IPS-18c (cell line): ENCODE results near the gene SIGLEC11.
"Not testable (repeated sequence)": the region's sequence is repeated elsewhere in the genome, so short reads cannot be mapped to it uniquely, and the experiment has no call there.

ENCODE experiments used
- H3K4me3 ChIP-seq: 2 replicates; pipeline ENCODE4 v1.7.0; 2013; ENCODE audit warnings: low read depth, mild to moderate bottlenecking, low read length, moderate library complexity; ENCODE audit not compliant: insufficient read depth
- H3K9me3 ChIP-seq: one replicate; pipeline ENCODE4 v1.6.1; 2013; ENCODE audit warnings: mild to moderate bottlenecking, low read length, moderate library complexity; ENCODE audit not compliant: control insufficient read depth, insufficient read depth

The SIGLEC11 gene

GRCh38 chr19:49986354-49986753 is 25.4 kb upstream of the SIGLEC11 start:
- no peaks in the 10 kb centered on the region for H3K9me3 ChIP-seq
- H3K4me3 ChIP-seq = no peak overlapping the region

GRCh38 chr19:49985871-49986270 is 24.9 kb upstream of the SIGLEC11 start:
- Histone ChIP-seq H3K9me3 (no peaks in the 10 kb centered on the region), H3K4me3 (no peak overlapping the region)

- Histone ChIP-seq H3K9me3 (no peaks in the 10 kb centered on the region), H3K4me3 (no peak overlapping the region)
Observed at GRCh38 chr19:49984491-49984890, 23.5 kb upstream of the SIGLEC11 start.

- H3K9me3 ChIP-seq = no peaks in the 10 kb centered on the region
- H3K4me3 ChIP-seq = no peak overlapping the region
Observed at GRCh38 chr19:49983645-49984229, 22.8 kb upstream of the SIGLEC11 start.

GRCh38 chr19:49981603-49982593 is 20.9 kb upstream of the SIGLEC11 start:
- Histone ChIP-seq H3K4me3 (no peak overlapping the region), H3K9me3 (no peaks in the 10 kb centered on the region)

GRCh38 chr19:49978324-49978723 is 17.4 kb upstream of the SIGLEC11 start:
- Histone ChIP-seq H3K4me3 (no peak overlapping the region), H3K9me3 (no peaks in the 10 kb centered on the region)

GRCh38 chr19:49977881-49978280 is 16.9 kb upstream of the SIGLEC11 start:
- Histone ChIP-seq H3K9me3 (no peaks in the 10 kb centered on the region), H3K4me3 (no peak overlapping the region)

GRCh38 chr19:49977076-49977475 is 16.1 kb upstream of the SIGLEC11 start:
- Histone ChIP-seq H3K9me3 (no peaks in the 10 kb centered on the region), H3K4me3 (no peak overlapping the region)

- no peaks in the 10 kb centered on the region for H3K9me3 ChIP-seq
- H3K4me3 ChIP-seq = no peak overlapping the region
Observed at GRCh38 chr19:49976496-49976895, 15.5 kb upstream of the SIGLEC11 start.

- H3K9me3 ChIP-seq = no peaks in the 10 kb centered on the region
Observed at GRCh38 chr19:49975051-49975450, 14.1 kb upstream of the SIGLEC11 start.

GRCh38 chr19:49973987-49974386 is 13.0 kb upstream of the SIGLEC11 start:
- H3K4me3 ChIP-seq = no peak overlapping the region
- no peaks in the 10 kb centered on the region for H3K9me3 ChIP-seq

More at GRCh38 chr19:49975051-49975450, 14.1 kb upstream of the SIGLEC11 start:
- H3K4me3 ChIP-seq = no peak overlapping the region

- Histone ChIP-seq H3K4me3 (no peak overlapping the region), H3K9me3 (no peaks in the 10 kb centered on the region)
Observed at GRCh38 chr19:49972841-49973240, 11.9 kb upstream of the SIGLEC11 start.

GRCh38 chr19:49971991-49972411 is 11.0 kb upstream of the SIGLEC11 start:
- Histone ChIP-seq H3K9me3 (no peaks in the 10 kb centered on the region), H3K4me3 (no peak overlapping the region)

- H3K9me3 ChIP-seq = not testable (repeated sequence)
Observed at GRCh38 chr19:49969355-49969754, 8.4 kb upstream of the SIGLEC11 start.

GRCh38 chr19:49968279-49968922 is 7.4 kb upstream of the SIGLEC11 start:
- Histone ChIP-seq H3K9me3 (peaks cover 6% of the 10 kb centered on the region), H3K4me3 (no peak overlapping the region)

More at GRCh38 chr19:49969355-49969754, 8.4 kb upstream of the SIGLEC11 start:
- H3K4me3 ChIP-seq = not testable (repeated sequence)

- not testable (repeated sequence) for H3K9me3 ChIP-seq, H3K4me3 ChIP-seq
Observed at GRCh38 chr19:49959892-49960291, 1.1 kb downstream of the SIGLEC11 start.

GRCh38 chr19:49958596-49958995 is 2.4 kb downstream of the SIGLEC11 start:
- H3K9me3 ChIP-seq, H3K4me3 ChIP-seq: not testable (repeated sequence)

- H3K4me3 ChIP-seq, H3K9me3 ChIP-seq: not testable (repeated sequence)
Observed at GRCh38 chr19:49958144-49958543, 2.8 kb downstream of the SIGLEC11 start.
